ENCODE data around the gene NCOA1.

DNA sequence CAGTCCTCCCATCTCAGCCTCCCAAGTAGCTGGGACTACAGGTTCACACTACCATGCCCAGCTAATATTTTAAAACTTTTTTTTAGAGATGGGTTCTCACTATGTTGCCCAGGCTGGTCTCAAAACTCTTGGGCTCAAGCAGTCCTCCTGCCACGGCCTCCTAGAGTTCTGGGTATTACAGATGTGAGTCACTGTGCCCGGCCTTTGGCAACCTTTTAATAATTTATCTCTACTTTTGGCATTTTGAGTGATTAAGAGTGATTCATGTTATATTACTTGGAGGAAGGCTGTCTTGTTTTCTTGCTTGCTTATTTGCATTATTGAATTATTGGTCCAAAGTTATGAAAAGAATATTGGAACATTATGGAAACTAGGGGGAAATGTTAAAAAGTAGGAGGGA lies 24.3 kb downstream of the NCOA1 start:
- TF ChIP-seq, protein P1, sequence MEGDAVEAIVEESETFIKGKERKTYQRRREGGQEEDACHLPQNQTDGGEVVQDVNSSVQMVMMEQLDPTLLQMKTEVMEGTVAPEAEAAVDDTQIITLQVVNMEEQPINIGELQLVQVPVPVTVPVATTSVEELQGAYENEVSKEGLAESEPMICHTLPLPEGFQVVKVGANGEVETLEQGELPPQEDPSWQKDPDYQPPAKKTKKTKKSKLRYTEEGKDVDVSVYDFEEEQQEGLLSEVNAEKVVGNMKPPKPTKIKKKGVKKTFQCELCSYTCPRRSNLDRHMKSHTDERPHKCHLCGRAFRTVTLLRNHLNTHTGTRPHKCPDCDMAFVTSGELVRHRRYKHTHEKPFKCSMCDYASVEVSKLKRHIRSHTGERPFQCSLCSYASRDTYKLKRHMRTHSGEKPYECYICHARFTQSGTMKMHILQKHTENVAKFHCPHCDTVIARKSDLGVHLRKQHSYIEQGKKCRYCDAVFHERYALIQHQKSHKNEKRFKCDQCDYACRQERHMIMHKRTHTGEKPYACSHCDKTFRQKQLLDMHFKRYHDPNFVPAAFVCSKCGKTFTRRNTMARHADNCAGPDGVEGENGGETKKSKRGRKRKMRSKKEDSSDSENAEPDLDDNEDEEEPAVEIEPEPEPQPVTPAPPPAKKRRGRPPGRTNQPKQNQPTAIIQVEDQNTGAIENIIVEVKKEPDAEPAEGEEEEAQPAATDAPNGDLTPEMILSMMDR (IDR thresholded peaks at IDR 0.05; ENCODE audit: extremely low read depth in 1 of 2, insufficient read depth in 1 of 2, low read depth in 1 of 2, low read length in 2 of 2): no peak
- no peak for TF ChIP-seq POLR2A (IDR thresholded peaks at IDR 0.05; ENCODE audit: low read depth, low read length)
- TF ChIP-seq, protein P2, sequence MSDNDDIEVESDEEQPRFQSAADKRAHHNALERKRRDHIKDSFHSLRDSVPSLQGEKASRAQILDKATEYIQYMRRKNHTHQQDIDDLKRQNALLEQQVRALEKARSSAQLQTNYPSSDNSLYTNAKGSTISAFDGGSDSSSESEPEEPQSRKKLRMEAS (IDR thresholded peaks at IDR 0.05; ENCODE audit: insufficient read depth, insufficient read length): no peak

Data from endothelial cell of umbilical vein (primary cell).